DMS 273 (cell line): ENCODE results near the gene HSD11B1L.
"Not testable (repeated sequence)": the region's sequence is repeated elsewhere in the genome, so short reads cannot be mapped to it uniquely, and the experiment has no call there.

ENCODE experiments used
- DNase-seq: peaks from one replicate; lab custom pipeline; 2025; ENCODE audit not compliant: unreplicated experiment; lab: John Stamatoyannopoulos, UW

The HSD11B1L gene

GRCh38 chr19:5686647-5687359 lies 6.0 kb downstream of the HSD11B1L start:
- peak; percentile 97 for DNase-seq

- no peak for DNase-seq
Measured at GRCh38 chr19:5687360-5688198, 6.8 kb downstream of the HSD11B1L start.

- DNase-seq = not testable (repeated sequence)
Measured at GRCh38 chr19:5688262-5688881, 7.5 kb downstream of the HSD11B1L start.

- DNase-seq = peak; percentile 99
Measured at GRCh38 chr19:5690125-5690954, 9.5 kb downstream of the HSD11B1L start, which contains the start of gene RPL36. Gene RPL36 (plus strand): TSS chr19:5690295. CDS start chr19:5690508, 213 bp downstream.

GRCh38 chr19:5690955-5691821 lies 10.4 kb downstream of the HSD11B1L start:
- peak; percentile 88 for DNase-seq

GRCh38 chr19:5691822-5692722 lies 11.2 kb downstream of the HSD11B1L start:
- peak; percentile 73 for DNase-seq

GRCh38 chr19:5692723-5693194 lies 11.9 kb downstream of the HSD11B1L start:
- DNase-seq = peak; percentile 68

- peak; percentile 81 for DNase-seq
Measured at GRCh38 chr19:5693195-5694166, 12.7 kb downstream of the HSD11B1L start.

- no peak for DNase-seq
Measured at GRCh38 chr19:5694167-5694955, 13.5 kb downstream of the HSD11B1L start.

GRCh38 chr19:5694956-5695648 lies 14.3 kb downstream of the HSD11B1L start:
- peak; percentile 49 for DNase-seq

GRCh38 chr19:5695649-5696195 lies 14.9 kb downstream of the HSD11B1L start:
- DNase-seq = peak; percentile 86

- no peak for DNase-seq
Measured at GRCh38 chr19:5696196-5697021, 15.6 kb downstream of the HSD11B1L start.

- peak; percentile 72 for DNase-seq
Measured at GRCh38 chr19:5697022-5697889, 16.4 kb downstream of the HSD11B1L start.
